A673 (cell line): ENCODE data around the gene SYNRG.

Experiments
- CTCF ChIP-seq: fragments of 300-800, 200-600 bp; sonication (generic); conservative IDR thresholded peaks from 2 replicates; pipeline ENCODE4 v1.5.1; 2017; ENCODE audit warnings: low read depth, mild to moderate bottlenecking, antibody characterized with exemption, low read length, moderate library complexity, mixed read lengths
- EZH2 ChIP-seq: fragments of 200-600 bp; sonication (generic); IDR thresholded peaks from 2 replicates; pipeline ENCODE4 v1.6.1; 2017; ENCODE audit warnings: borderline replicate concordance, low read depth, mild to moderate bottlenecking, mixed read lengths, antibody characterized with exemption, low read length; ENCODE audit not compliant: poor library complexity, severe bottlenecking

DNA sequence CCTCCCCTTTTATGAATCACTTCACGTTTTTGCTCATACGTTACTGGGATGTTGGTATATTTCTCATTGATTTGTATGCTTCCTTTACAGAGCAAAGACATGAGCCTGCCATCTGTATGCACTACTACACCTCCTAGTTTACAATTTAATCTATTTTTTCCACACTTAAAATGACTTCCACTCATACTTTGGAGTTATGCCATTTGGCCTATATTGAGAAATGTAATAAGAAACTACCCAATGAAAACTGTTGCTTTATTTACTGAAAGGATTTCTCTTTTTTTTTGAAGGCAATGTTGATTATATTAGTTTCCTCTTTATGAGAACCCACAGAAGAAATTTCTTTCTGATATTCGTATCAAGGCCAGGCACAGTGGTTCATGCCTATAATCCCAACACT, 76.5 kb downstream of the SYNRG start:
- TF ChIP-seq CTCF (no peak), EZH2 (no peak)
